ENCODE data around the gene EPHB2. TPM values are rescaled to one million over a fixed set of nuclear protein-coding genes. Genes with fewer than 3 reads are reported as not detected.
A peak's percentile ranks its signal among the peaks of the same experiment; 100 is the strongest.

EPHB2 gene
- total RNA-seq, 1 donor: under 0.01 TPM

DNA sequence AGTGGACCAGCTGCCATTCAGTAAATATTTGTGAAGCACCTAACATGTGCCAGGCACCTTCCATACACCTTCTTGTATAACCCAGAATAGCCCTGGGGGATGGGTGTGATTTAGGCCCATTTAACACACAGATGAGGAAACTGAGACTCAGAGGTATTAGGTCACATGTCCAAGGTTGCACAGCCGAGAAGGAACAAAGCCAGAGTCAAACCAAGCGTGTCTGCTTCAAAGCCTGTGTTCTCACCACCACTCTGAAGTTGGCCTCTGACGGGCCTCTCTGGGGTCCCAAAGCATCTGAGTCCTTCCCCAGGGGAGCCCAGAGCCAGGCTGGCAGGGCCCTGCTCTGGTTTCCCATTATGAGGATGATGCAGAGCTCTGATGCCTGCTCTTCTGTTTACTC is 196.9 kb downstream of the EPHB2 start:
- no peak for DNase-seq (ENCODE audit: low read depth in 2 of 3, low spot score in 2 of 3)

DNA sequence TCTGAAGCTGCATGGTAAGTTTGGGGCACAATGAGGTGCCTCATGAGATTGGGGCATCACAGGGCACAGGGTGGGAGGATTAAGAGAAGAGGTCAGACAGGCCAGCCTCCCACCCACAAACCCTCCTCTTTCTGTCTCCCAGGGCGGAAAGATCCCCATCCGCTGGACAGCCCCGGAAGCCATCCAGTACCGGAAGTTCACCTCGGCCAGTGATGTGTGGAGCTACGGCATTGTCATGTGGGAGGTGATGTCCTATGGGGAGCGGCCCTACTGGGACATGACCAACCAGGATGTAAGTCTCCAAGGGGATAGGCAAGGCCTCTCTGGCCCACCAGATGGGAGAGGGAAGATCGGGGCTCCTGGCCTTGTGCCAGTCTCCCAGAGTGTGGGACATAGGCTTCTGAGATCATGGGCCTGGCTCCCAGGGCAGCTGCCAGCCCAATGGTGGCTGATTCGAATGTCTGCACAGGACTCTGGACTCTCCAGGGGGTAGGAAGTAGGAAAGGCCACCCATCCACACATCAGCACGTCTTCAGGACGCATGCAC is 198.3 kb downstream of the EPHB2 start:
- DNase-seq (ENCODE audit: low read depth in 2 of 3, low spot score in 2 of 3): no peak

DNA sequence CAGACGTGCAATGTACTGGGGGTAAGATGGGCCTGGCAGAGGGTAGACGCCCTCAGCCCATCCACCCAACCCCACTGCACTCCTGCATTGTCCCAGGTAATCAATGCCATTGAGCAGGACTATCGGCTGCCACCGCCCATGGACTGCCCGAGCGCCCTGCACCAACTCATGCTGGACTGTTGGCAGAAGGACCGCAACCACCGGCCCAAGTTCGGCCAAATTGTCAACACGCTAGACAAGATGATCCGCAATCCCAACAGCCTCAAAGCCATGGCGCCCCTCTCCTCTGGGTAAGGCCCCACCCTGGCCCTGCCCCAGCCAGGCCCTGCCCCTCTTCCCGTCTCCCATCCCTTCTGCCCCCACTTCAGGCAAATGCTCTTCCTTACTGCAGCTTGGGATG is 199.6 kb downstream of the EPHB2 start:
- no peak for DNase-seq (ENCODE audit: low read depth in 2 of 3, low spot score in 2 of 3)

DNA sequence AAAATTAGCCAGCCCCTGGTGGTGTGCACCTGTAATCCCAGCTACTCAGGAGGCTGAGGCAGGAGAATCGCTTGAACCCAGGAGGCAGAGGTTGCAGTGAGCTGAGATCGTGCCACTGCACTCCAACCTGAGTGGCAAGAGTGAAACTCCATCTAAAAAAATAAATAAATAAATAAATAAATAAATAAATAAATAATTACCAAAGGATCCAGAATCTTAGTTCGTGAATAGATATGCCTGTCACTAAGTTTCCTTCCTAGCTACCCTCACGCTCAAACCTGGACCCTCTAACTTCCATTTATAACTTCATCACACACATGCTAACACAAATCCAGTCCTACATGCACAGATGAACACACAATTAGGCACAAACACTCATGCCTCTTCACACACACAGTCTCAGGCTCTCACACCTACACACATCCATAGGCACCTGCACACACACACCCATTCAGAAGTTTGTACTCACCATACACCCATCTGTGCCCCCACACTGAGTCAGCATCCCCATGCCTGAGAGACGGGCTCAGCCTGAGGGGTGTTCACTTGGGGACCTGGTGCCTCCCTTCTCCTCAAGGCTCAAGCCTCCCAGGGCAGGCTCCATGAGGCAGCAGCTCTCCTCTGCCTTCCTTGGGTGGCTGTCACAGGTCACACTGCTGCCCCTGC is 200.5 kb downstream of the EPHB2 start:
- no peak for DNase-seq (ENCODE audit: low read depth in 2 of 3, low spot score in 2 of 3)

DNA sequence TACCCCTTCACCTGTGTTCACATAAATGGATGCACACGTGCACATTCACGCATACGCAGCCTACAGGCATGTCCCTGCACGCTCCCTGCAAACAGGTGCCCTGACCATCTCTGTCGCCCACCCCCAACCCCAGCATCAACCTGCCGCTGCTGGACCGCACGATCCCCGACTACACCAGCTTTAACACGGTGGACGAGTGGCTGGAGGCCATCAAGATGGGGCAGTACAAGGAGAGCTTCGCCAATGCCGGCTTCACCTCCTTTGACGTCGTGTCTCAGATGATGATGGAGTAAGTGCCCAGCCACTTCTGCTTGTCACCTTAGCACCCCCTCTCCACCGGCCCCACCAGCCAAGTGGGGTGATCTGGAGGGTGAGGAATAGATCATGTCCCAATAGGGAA is 201.7 kb downstream of the EPHB2 start:
- no peak for DNase-seq (ENCODE audit: low read depth in 2 of 3, low spot score in 2 of 3)

DNA sequence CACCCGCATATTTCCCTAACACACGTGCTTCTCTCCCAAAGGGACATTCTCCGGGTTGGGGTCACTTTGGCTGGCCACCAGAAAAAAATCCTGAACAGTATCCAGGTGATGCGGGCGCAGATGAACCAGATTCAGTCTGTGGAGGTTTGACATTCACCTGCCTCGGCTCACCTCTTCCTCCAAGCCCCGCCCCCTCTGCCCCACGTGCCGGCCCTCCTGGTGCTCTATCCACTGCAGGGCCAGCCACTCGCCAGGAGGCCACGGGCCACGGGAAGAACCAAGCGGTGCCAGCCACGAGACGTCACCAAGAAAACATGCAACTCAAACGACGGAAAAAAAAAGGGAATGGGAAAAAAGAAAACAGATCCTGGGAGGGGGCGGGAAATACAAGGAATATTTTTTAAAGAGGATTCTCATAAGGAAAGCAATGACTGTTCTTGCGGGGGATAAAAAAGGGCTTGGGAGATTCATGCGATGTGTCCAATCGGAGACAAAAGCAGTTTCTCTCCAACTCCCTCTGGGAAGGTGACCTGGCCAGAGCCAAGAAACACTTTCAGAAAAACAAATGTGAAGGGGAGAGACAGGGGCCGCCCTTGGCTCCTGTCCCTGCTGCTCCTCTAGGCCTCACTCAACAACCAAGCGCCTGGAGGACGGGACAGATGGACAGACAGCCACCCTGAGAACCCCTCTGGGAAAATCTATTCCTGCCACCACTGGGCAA is 202.9 kb downstream of the EPHB2 start:
- no peak for DNase-seq (ENCODE audit: low read depth in 2 of 3, low spot score in 2 of 3)

DNA sequence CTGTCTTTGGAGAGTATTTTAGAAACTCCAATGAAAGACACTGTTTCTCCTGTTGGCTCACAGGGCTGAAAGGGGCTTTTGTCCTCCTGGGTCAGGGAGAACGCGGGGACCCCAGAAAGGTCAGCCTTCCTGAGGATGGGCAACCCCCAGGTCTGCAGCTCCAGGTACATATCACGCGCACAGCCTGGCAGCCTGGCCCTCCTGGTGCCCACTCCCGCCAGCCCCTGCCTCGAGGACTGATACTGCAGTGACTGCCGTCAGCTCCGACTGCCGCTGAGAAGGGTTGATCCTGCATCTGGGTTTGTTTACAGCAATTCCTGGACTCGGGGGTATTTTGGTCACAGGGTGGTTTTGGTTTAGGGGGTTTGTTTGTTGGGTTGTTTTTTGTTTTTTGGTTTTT is 203.5 kb downstream of the EPHB2 start:
- no peak for DNase-seq (ENCODE audit: low read depth in 2 of 3, low spot score in 2 of 3)

DNA sequence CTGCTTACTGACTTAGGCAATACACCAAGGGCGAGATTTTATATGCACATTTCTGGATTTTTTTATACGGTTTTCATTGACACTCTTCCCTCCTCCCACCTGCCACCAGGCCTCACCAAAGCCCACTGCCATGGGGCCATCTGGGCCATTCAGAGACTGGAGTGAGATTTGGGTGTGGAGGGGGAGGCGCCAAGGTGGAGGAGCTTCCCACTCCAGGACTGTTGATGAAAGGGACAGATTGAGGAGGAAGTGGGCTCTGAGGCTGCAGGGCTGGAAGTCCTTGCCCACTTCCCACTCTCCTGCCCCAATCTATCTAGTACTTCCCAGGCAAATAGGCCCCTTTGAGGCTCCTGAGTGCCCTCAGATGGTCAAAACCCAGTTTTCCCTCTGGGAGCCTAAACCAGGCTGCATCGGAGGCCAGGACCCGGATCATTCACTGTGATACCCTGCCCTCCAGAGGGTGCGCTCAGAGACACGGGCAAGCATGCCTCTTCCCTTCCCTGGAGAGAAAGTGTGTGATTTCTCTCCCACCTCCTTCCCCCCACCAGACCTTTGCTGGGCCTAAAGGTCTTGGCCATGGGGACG is 204.1 kb downstream of the EPHB2 start:
- DNase-seq (ENCODE audit: low read depth in 2 of 3, low spot score in 2 of 3): no peak

DNA sequence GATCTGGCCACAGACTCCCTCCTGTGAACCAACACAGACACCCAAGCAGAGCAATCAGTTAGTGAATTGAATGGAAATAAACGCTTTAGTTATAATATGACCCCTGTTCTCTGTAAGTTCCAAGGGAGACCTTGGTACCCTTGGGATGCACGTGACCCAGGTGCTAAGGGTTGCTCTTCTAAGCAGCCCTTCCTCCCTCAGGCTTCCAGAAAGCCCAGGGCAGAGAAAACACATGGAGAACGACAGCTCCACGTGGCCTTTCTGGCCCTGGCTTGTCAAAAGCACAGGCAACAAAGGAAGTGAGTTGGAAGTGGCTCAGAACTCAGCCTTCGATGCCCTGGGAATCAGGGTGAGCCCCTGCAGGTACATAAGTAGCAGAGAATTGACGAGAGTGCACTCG is 204.6 kb downstream of the EPHB2 start:
- DNase-seq (ENCODE audit: low read depth in 2 of 3, low spot score in 2 of 3): no peak

DNA sequence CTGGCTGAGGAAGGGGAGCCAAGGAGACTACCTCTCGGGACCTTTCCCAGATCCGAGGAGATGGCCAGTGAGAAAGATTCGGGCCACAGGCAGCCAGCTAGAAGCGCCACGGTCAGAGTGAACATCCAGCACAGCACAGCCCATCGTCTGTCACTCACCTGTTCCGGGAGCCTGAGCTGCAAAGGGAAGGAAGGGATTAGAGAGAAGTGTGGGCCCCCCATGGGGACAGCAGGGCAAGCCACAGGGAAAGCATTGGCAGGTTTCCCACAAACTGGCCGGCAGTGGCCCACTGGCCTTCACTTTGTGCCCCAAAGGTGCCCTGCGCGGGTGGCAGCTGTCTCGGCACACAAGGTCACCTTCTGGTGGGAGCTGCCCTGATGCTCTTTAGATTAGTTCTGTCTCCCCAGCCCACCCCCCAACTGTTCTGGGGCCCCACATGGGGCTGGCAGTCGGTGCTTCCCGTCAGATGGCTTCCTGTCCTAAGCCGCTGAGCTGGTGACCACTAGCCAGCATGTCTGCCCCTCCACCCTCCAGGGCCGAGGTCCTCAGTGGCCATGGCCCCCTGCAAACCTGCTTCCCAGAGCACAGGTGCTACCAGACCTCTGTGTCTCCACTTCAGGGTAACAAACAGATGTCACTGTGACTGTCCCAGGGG is 205.3 kb downstream of the EPHB2 start:
- DNase-seq (ENCODE audit: low read depth in 2 of 3, low spot score in 2 of 3): no peak

DNA sequence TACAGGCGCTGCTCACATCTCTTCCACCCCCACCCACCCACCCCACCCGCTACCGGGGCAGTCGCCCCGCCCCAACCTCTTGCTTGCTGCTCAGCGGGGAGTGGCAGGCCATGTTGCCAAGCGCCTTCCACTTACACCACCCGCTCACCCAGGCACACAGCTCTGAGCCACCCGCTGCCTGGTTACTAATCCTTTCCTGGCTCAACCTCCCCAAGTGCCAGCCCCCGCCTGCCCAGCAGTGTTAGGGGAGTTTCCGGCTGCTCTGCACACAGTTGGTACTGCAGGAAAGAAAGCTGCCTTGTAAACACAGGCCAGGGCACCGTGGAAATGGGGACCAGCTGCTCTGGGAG is 205.8 kb downstream of the EPHB2 start:
- DNase-seq (ENCODE audit: low read depth in 2 of 3, low spot score in 2 of 3): peak in 2 of 3 donors; percentile 6 to 9

DNA sequence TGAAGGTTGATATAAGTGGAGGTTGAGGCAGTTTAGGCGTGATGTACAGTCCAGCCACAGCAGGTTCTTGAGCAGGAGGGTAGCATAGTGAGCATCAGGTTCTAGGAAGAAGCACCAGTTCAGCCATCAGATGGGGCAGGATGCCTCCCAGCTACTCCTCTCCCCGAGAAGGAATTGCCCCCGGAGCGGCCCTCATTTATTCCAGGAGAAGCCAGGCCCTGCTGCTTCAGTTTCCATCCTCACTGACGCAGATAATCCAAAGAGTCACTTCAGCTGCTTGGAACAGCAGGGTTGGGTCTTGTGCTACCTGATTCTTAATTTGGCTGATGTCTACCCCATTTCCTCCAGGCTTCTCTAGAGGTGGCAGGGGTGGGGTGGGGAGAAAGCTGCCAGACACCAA is 207.3 kb downstream of the EPHB2 start:
- DNase-seq (ENCODE audit: low read depth in 2 of 3, low spot score in 2 of 3): no peak

DNA sequence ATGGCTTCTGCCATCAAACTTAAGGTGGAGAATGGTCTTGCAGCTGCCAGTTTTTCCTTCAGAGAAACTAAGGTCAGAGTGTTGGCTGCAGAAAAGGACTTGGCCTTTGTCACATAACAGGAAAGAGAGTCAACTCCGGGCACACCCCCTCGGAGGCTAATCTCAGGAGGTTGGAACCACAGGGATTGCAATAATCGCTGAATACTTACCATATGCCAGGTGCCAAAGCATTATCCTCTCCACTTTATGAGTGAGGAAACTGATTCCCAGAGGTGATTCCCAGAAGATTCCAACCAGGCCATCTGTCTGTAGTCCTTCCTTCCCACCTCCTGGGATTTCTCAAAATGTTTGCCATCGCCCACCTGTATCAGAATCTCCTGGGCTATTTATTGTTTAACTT is 208.0 kb downstream of the EPHB2 start:
- DNase-seq (ENCODE audit: low read depth in 2 of 3, low spot score in 2 of 3): no peak

DNA sequence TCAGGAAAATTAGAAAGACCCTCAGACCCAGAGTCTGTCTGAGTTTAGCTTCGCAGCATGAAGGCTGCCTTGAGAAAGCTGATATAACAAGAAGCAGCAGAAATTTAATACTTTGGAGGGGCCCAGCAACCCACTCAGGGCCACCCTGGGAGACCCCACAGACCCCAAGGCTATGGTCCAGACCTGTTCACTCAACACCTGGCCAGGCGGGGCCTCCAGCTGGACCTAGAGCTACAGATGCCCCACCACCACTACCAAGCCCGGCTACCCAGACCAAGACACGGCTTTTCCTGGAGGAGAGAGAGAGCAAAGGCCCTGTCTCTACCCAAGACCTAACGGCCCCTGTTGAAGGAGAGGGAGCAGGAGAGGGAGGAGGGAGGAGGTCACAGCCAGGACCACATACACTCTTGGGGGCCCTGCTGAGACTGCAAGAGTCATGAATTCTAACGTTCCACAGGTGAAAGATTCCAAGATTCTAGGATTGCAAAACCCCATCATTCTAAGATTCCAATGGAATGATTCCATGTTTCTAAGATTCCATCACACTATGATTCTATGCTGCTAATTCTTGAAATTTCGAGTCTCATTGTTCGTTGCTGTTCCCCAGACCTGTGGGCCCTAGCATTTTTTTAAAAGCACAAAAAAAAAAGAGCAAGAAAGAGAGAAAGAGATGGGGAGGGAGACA is 208.8 kb downstream of the EPHB2 start:
- no peak for DNase-seq (ENCODE audit: low read depth in 2 of 3, low spot score in 2 of 3)

DNA sequence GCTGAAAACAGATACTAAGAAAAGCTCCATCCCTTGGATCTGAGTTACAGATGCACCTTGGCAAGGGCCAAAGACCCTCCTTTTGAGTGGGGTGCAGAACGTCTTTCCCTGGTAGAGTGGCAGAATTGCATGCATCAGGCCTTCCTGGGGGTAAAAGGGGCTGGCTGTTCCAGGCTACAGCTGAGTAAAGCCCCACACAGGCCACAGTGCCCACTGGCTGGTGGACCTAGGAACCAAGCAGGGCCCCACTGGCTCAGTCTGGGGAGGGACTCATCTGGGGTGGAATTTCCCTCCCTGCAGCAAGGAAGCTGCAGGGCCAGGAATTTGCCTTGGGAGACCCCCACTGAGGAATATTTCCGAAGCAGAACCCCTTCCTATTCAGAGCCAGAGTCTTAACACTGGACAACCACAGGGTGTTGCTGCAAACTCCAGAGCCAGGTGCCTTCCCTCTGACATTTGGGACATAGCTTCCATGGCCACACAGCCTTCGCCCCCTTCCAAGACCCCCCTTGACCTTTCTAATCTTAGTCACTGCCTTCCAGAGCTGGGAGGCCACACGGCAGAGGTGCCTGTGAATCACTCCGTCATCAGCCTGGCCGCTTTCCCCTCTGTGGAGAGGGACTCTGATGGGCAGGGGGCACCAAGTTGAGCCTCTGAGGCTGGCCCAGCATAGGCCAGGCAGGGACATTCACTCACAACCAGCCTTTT is 209.5 kb downstream of the EPHB2 start:
- DNase-seq (ENCODE audit: low read depth in 2 of 3, low spot score in 2 of 3): no peak

DNA sequence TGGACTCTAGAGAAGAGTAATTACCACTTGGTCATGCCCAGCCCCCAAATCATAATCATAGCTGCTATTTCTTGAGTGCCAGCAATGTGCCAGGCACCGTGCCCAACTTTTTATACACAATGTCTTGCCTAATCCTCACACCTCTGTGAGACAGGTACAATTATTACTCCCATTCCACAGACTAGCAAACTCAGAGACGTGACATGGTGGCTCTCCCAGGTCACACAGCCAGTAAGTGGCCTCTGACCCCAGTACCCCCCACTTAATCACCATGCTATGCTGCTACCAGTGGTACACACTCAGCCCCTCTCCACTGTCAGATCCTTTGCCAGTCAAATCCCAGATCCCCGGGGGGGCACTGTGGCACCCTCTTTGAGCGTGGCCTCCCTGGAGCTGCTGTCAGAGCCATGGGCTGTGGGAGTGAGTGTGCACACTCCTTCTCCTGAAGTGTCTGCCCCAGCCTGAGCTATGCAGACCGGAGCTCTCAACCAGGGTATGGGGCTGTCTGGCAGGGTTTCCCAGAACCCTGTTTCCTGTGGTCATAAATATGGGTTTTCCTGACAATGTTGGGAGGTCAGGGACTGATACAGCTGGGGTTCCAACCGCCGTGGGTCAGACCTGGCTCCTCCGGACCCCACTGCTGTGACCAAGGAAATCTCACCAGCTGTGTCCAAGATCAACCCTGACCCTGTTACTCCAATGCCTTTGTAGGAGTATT is 210.3 kb downstream of the EPHB2 start:
- no peak for DNase-seq (ENCODE audit: low read depth in 2 of 3, low spot score in 2 of 3)

DNA sequence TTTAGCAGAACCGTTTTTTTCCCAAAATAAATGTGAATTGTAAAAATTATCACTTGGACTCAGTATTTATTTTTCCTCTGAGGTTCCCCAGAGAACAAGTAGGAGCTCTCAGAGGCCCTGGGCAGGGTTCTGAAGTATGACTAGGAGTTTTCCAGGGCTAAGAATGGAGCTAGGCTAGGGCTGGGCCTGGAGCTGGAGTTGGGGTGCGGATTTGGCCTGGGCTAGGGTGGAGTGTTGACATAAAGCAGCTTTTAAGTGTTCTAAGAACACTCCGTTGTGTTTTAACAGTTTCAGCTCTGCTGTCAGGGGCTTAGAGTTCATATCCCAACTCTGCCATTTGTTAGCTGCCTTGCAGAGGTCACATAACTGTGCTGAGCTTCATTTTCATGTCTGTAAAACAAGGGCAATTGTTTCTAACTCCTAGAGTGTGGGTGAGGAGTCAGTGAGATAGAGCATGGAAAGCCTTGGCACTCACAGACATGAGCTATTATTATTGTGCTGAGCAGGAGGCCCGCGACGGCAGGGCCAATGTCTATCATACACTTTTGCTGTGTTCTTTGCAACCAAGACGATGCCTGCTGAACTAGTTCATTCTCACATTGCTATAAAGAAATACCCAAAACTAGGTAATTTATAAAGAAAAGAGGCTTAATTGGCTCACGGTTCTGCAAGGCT is 210.9 kb downstream of the EPHB2 start:
- DNase-seq (ENCODE audit: low read depth in 2 of 3, low spot score in 2 of 3): no peak

DNA sequence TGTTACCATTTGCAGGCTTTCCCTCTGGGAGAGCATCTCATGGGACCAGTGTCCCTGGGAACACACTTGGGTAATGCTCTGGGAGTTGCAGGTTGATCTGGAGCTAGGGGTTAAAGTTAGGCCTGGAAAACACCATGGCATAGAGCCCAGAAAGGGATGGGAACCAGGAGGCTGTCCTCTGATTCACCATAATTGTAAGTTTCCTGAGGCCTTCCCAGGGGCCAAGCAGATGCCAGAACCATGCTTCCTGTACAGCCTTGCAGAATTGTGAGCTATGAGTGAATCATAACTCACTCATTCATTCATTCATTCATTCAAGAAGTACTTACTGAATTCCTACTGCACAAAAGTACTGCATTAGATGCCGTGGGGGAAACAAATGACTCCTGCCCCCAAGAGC is 212.0 kb downstream of the EPHB2 start:
- no peak for DNase-seq (ENCODE audit: low read depth in 2 of 3, low spot score in 2 of 3)

DNA sequence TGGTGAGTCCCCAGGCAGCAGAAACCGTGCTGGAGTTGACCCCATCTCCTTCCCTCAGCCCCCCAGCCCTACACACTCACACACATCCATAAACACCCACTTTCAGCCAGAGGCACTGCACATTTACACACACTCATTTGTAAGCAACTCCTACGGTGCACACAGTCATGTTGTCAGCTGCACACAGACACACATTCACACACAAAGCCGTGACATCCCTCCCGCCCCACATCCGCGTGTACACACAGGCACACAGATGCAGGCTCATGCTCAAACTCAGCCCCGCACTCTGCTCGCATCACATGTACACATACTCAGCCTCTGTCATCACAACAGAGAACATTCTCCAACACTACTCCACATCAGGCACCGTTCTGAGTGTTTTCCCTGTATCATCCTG is 214.5 kb downstream of the EPHB2 start:
- DNase-seq (ENCODE audit: low read depth in 2 of 3, low spot score in 2 of 3): no peak

All from hematopoietic multipotent progenitor cell (in vitro differentiated cells).